Ovary (tissue), 10 donors: ENCODE results near the gene TUBA1A. TPM values are rescaled to one million over a fixed set of nuclear protein-coding genes. Genes with fewer than 3 reads are reported as not detected.

Experiments
- DNase-seq, 5 donors: peaks; one replicate each; pipeline ENCODE4 v3.0.0-alpha.2; 2019 to 2020
- H3K27ac ChIP-seq, 2 donors: fragments of 200-600 bp; one replicate each; pipeline versions ENCODE4 v1.5.1 to v1.8.0; 2019 to 2022
- H3K27me3 ChIP-seq: fragments of 200-600 bp; one replicate; pipeline ENCODE4 v1.8.0; 2022
- H3K36me3 ChIP-seq: fragments of 200-600 bp; sonication (generic); one replicate; pipeline ENCODE4 v1.5.1; 2019
- H3K4me1 ChIP-seq: one replicate; pipeline ENCODE4 v1.8.1; 2013; ENCODE audit warnings: mild to moderate bottlenecking, moderate library complexity; ENCODE audit not compliant: insufficient read depth
- H3K4me3 ChIP-seq: fragments of 200-600 bp; sonication (generic); one replicate; pipeline ENCODE4 v1.5.1; 2017
- H3K9me3 ChIP-seq, 2 donors: fragments of 200-600 bp in 1 of 2; sonication (generic) in 1 of 2; one replicate each; pipeline versions ENCODE4 v1.5.1 to v1.8.1; 2013 to 2019; ENCODE audit warnings: mild to moderate bottlenecking in 1 of 2, moderate library complexity in 1 of 2
- EP300 ChIP-seq: sonication (generic); formaldehyde crosslinking; IDR thresholded peaks from one replicate; pipeline ENCODE4 v1.6.1; 2017; ENCODE audit warnings: antibody characterized with exemption
- POLR2A ChIP-seq: fragments of 450-650 bp; IDR thresholded peaks from one replicate; pipeline ENCODE4 v1.6.1; 2017; ENCODE audit warnings: antibody characterized with exemption, mild to moderate bottlenecking, moderate library complexity
- WGBS, 3 donors: extraction: QIAGEN DNeasy Blood & Tissue Kit in 1 of 3; methylation state at CpG; one replicate each; pipeline versions ENCODE4 v1.1.5 to v1.1.7; 2013 to 2017; 5-methylcytosine and 5-hydroxymethylcytosine counted together
- intact Hi-C, 4 donors: fragments of 100-400 bp; cut with DNase I; formaldehyde crosslinking; loops; one replicate each; pipeline versions ENCODE4 v1.11.0 to v1.15.1; 2022 to 2023
- long read RNA-seq, 3 donors: library from polyadenylated mRNA in 2 of 3; unstranded in 2 of 3; transcript quantifications; one replicate each; pipeline ENCODE4 v2.0.0 and lab custom pipeline, GENCODE V29; 2021 to 2026
- polyA plus RNA-seq, 2 donors: library from polyadenylated mRNA; stranded (reverse); fragments of 200-250 nt in 1 of 2; fragments of 350-450 nt in 1 of 2; fragmentation: Illumina TruSeq in 1 of 2; extraction: RNeasy Lipid Tissue Mini Kit (QIAGEN cat#74804) in 1 of 2; gene quantifications; one replicate each; pipeline ENCODE4 v1.2.3, GENCODE V29; 2013 to 2014
- total RNA-seq, 7 donors: library from RNA; depleted of rRNA in 2 of 7; stranded (reverse); fragments of >200 nt in 2 of 7; fragmentation: NEBNext Ultra II Directional in 3 of 7; extraction: Animal tissue kit (Norgen Biotek cat#: 25700) in 3 of 7; gene quantifications; one replicate each; pipeline versions ENCODE4 v1.1.0 to v1.2.4, GENCODE V29; 2016 to 2023
- TF ChIP-seq, protein P1 (sequence below), 3 donors: fragments of 450-650 bp in 2 of 3; fragments of 200-600 bp in 1 of 3; IDR thresholded peaks; one replicate each; pipeline versions ENCODE4 v1.5.1 to v1.8.0; 2016 to 2022; ENCODE audit warnings: antibody characterized with exemption in 3 of 3, mild to moderate bottlenecking in 1 of 3
- donor health status: DM: no; HTN: no; CAD: no; lungs with moderate emphysema.
- donor health status: DM: no; HTN: no; CAD: no.
- donor health status: Bipolar disorder and iron deficiency.
- donor health status: DM: yes; HTN: yes; CAD: no.
- donor health status: DM: no; HTN: no; CAD: no.
- donor health status: DM: yes; HTN: yes; CAD: no.

The TUBA1A gene
- total RNA-seq (100 to 1,000 TPM; 140 to 247 (median 184) TPM), polyA plus RNA-seq (100 to 1,000 TPM; 214 to 535 TPM)
- long read RNA-seq, donor 1, transcript TUBA1A-201 (4 exons, 1,887 nt), result minor isoform, 38 of 1,935 reads
- long read RNA-seq, donor 1, transcript TUBA1A-207 (3 exons, 1,384 nt), result minor isoform, 56 of 1,935 reads
- long read RNA-seq, donor 1, transcript TUBA1A-209 (4 exons, 628 nt), result minor isoform, 5 of 1,935 reads
- long read RNA-seq, donor 1, transcript TUBA1A-202 (4 exons, 1,915 nt), result major isoform, 1,725 of 1,935 reads
- long read RNA-seq, donor 1, partial matches to known transcripts, result 29 of 1,935 reads
- long read RNA-seq, donor 1, other reads (novel, unspliced or antisense), result 82 of 1,935 reads
- long read RNA-seq, donor 2, transcript TUBA1A-202 (4 exons, 1,915 nt), result major isoform, 231 of 265 reads
- long read RNA-seq, donor 2, transcript TUBA1A-207 (3 exons, 1,384 nt), result minor isoform, 15 of 265 reads
- long read RNA-seq, donor 2, partial matches to known transcripts, result 8 of 265 reads
- long read RNA-seq, donor 2, other reads (novel, unspliced or antisense), result 0 of 265 reads
- long read RNA-seq, donor 3, transcript TUBA1A-201 (4 exons, 1,887 nt), result minor isoform, 18 of 486 reads
- long read RNA-seq, donor 3, transcript TUBA1A-202 (4 exons, 1,915 nt), result major isoform, 438 of 486 reads
- long read RNA-seq, donor 3, transcript TUBA1A-207 (3 exons, 1,384 nt), result minor isoform, 19 of 486 reads
- long read RNA-seq, donor 3, partial matches to known transcripts, result 4 of 486 reads
- long read RNA-seq, donor 3, other reads (novel, unspliced or antisense), result 3 of 486 reads

DNA sequence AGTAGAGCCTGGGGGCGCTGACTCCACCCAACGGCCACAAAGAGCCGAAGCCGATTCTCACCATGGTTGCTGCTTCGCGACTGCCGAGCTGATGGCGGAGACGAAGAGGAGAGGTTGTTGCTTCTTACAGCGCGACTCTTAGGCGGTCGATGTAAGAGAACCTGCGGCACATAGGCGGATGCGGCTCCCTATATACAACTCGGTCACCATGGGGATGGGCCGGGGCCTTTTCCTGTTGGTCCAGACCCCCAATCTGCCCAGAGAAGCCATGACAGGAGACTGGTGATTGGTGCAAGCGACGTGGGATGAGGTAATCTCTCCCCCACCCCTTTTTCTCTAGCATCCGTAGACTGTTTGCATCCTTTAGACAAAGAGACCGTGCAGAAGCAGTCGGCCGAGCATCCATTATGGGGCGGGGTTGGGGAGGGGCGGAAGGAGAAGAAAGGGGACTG is at the start of gene TUBA1A:
Gene TUBA1A, minus strand, starts transcription at position 165 of the 452 bp plus-strand sequence. Its CDS starts 101 bp downstream, at position 64.
- peak; percentile 12 for TF ChIP-seq EP300
- TF ChIP-seq, protein P1, sequence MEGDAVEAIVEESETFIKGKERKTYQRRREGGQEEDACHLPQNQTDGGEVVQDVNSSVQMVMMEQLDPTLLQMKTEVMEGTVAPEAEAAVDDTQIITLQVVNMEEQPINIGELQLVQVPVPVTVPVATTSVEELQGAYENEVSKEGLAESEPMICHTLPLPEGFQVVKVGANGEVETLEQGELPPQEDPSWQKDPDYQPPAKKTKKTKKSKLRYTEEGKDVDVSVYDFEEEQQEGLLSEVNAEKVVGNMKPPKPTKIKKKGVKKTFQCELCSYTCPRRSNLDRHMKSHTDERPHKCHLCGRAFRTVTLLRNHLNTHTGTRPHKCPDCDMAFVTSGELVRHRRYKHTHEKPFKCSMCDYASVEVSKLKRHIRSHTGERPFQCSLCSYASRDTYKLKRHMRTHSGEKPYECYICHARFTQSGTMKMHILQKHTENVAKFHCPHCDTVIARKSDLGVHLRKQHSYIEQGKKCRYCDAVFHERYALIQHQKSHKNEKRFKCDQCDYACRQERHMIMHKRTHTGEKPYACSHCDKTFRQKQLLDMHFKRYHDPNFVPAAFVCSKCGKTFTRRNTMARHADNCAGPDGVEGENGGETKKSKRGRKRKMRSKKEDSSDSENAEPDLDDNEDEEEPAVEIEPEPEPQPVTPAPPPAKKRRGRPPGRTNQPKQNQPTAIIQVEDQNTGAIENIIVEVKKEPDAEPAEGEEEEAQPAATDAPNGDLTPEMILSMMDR (IDR thresholded peaks at IDR 0.05), result no peak
- peak; percentile 94 for TF ChIP-seq POLR2A
- no peaks in the 10 kb centered on the region for H3K9me3 ChIP-seq

DNA sequence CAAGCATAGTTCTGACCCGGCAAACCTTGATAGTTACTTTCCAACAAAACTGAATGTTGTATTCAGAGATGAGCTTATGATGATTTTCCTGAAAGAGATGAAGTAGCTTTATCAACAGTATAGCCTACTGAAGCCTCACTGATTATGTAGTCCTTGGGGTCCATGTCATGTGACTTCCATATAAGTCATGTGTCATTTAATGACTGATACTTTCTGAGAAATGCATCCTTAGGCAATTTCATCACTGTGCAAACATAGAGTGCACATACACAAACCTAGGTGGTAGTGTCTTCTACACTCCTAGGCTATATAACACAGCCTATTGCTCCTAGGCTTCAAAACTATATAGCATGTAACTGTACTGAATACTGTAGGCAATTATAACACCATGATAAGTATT is 47.5 kb upstream of the TUBA1A start:
- Histone ChIP-seq H3K9me3 (no peaks in the 10 kb centered on the region), H3K27ac (no peak overlapping the region), H3K27me3 (no peaks in the 10 kb centered on the region), H3K4me3 (no peak overlapping the region), H3K4me1 (peaks cover 1% of the 10 kb centered on the region), H3K36me3 (no peaks in the 10 kb centered on the region)
- intact Hi-C loops, result loop anchor here in 3 of 4 donors (5.0 to 10.0 kb wide), 3 partner anchors 142 to 172 kb away; partner anchors contain the start of genes DHH (in 1 of the 3), KMT2D (in 1 of the 3) and RHEBL1 (in 1 of the 3)
- no peak for DNase-seq
- WGBS, 3 donors, result 62 to 68% (median 67%) methylated on average over 1 of the region's 1 CpG
- TF ChIP-seq POLR2A (no peak), EP300 (no peak)
- TF ChIP-seq, protein P1 (IDR thresholded peaks at IDR 0.05), result no peak

More for the DNA sequence above, at the start of gene TUBA1A:
- peak within 1 kb of the TSS; percentile 77 for H3K4me3 ChIP-seq
- H3K27me3 ChIP-seq, result no peaks in the 10 kb centered on the region
- intact Hi-C loops, result loop anchor here (2.0 to 10.0 kb wide), 5 partner anchors 43 to 58 kb away; partner anchors contain the start of gene TUBA1B (in 3 of the 4)
- H3K4me1 ChIP-seq, result peaks cover 3% of the 10 kb centered on the region
- H3K36me3 ChIP-seq, result no peaks in the 10 kb centered on the region
- 0 to 1% (median 1%) methylated on average over 26 of the region's 26 CpGs for WGBS, 3 donors
- peak; percentile 90 to 96 (median 91) for DNase-seq
- peak within 1 kb of the TSS; percentile 94 to 95 for H3K27ac ChIP-seq

DNA sequence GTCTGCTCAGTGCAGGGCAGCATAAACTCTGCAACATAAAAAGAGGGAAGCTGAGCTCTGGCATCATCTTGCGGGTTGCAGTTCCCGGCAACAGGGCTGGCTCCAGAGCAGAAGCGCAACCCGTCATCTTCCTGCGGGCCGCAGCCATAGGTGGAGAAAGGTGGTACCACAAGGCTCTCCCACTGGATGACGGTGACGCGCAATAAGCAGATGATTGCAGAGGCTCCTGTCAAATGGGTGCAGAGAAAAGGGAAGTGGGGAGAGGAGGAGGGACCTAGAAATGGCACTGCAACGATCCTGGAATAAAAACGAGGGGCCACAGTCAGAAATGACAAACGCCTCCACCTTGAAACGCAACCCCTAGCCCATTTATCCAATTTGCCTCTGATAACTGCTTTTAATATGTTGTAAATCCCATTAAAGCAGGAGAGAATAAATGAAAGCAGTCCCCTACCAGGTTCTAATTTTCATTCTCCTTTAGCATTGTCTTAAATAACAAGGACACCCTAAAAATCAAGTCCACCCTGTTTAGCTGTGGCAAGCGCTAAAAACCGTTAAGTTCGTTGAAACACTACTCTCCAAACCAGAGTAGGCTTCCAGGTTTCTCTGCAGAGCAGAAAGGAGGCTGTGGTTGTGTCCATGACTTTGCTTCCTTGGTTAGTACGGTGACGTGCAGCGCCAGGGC is 45.1 kb upstream of the TUBA1A start:
- 69 to 74% (median 70%) methylated on average over 19 of the region's 19 CpGs for WGBS, 3 donors
- peak overlapping the region; percentile 81 to 95 for H3K27ac ChIP-seq
- intact Hi-C loops, result loop anchor here (2.0 to 10.0 kb wide), 7 partner anchors 42 to 169 kb away; partner anchors contain the start of genes DHH (in 2 of the 4), TUBA1A (in 2 of the 4), TUBA1B (in 2 of the 4) and KMT2D (in 1 of the 4)
- H3K9me3 ChIP-seq, result no peaks in the 10 kb centered on the region
- no peaks in the 10 kb centered on the region for H3K36me3 ChIP-seq
- peaks cover 1% of the 10 kb centered on the region for H3K4me1 ChIP-seq
- no peaks in the 10 kb centered on the region for H3K27me3 ChIP-seq
- peak in 4 of 5 donors; percentile 23 to 58 (median 48) for DNase-seq
- H3K4me3 ChIP-seq, result peak overlapping the region; percentile 50
- TF ChIP-seq EP300 (no peak), POLR2A (no peak)
- TF ChIP-seq, protein P1 (IDR thresholded peaks at IDR 0.05), result no peak
